HG03342 (cell line): Measurements from ENCODE around the gene PEPD.

Experiments used
- ATAC-seq: cut with Tn5 transposase; IDR thresholded peaks from one replicate; pipeline ENCODE4 v1.9.1; 2021; ENCODE audit warnings: mild to moderate bottlenecking, moderate library complexity; ENCODE audit not compliant: unreplicated experiment

Gene PEPD

GRCh38 chr19:33512580-33513137 is 8.9 kb downstream of the PEPD start:
- ATAC-seq: no peak

- no peak for ATAC-seq
These were observed 9.6 kb downstream of the PEPD start for GRCh38 chr19:33512021-33512420.

- no peak for ATAC-seq
These were observed 10.2 kb downstream of the PEPD start for GRCh38 chr19:33511346-33511745.

- ATAC-seq: no peak
These were observed 11.0 kb downstream of the PEPD start for GRCh38 chr19:33510462-33511194.

GRCh38 chr19:33509774-33510173 is 11.8 kb downstream of the PEPD start:
- no peak for ATAC-seq

- no peak for ATAC-seq
These were observed 12.5 kb downstream of the PEPD start for GRCh38 chr19:33508941-33509614.

- no peak for ATAC-seq
These were observed 13.2 kb downstream of the PEPD start for GRCh38 chr19:33508431-33508830.

- no peak for ATAC-seq
These were observed 13.6 kb downstream of the PEPD start for GRCh38 chr19:33508009-33508408.

GRCh38 chr19:33507021-33507956 is 14.3 kb downstream of the PEPD start:
- no peak for ATAC-seq

GRCh38 chr19:33506498-33506897 is 15.1 kb downstream of the PEPD start:
- ATAC-seq: no peak

GRCh38 chr19:33505823-33506222 is 15.8 kb downstream of the PEPD start:
- no peak for ATAC-seq

- no peak for ATAC-seq
These were observed 16.4 kb downstream of the PEPD start for GRCh38 chr19:33505148-33505547.

- no peak for ATAC-seq
These were observed 17.5 kb downstream of the PEPD start for GRCh38 chr19:33504058-33504444.

- ATAC-seq: no peak
These were observed 18.0 kb downstream of the PEPD start for GRCh38 chr19:33503433-33504057.

- no peak for ATAC-seq
These were observed 18.6 kb downstream of the PEPD start for GRCh38 chr19:33503030-33503429.

- no peak for ATAC-seq
These were observed 19.1 kb downstream of the PEPD start for GRCh38 chr19:33502521-33502920.

- no peak for ATAC-seq
These were observed 19.8 kb downstream of the PEPD start for GRCh38 chr19:33501693-33502356.

- ATAC-seq: no peak
These were observed 20.6 kb downstream of the PEPD start for GRCh38 chr19:33500991-33501390.

- ATAC-seq: no peak
These were observed 21.0 kb downstream of the PEPD start for GRCh38 chr19:33500586-33500985.
